Fibroblast of peridontal ligament (primary cell): ENCODE results near the gene BPIFB3.
A peak's percentile ranks its signal among the peaks of the same experiment; 100 is the strongest.

Experiments used
- DNase-seq: peaks from one replicate; pipeline ENCODE4 v3.0.0-alpha.2; 2010; ENCODE audit errors: extremely low read depth

The BPIFB3 gene

DNA sequence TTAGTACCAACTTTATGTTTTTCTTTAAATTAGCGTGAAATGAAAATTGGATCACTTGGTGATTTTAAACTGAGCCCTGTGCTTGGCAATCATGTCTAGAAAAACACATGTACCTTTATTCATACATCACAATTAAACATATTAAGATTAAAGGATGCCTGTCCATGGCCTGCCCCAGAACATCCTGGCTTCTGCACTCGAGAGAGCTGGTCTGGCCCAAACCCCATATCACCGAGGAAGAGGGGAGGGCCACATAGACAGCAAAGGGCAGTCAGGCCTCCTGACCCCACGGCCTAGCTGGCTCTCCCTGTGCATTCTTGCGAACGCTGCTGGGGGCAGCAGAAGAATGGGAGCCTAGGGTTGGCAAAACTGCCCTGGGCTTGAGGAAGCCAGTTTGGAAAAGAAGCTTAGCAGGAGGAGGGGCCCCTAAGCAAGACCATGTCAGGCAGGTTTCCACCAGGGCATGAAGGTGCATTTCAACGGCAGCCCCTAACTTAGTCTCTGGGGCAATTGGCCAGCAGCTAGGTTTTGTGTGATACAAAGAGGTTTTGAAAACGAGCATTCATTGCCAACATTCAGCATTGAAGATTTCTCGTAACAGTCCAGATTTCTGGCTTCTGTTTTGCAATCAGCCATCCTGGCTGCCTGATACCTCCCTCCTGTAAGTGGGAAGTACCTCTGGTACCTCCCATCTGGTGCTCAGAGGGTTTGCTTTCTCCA lies 8.6 kb downstream of the BPIFB3 start:
- no peak for DNase-seq

GRCh38 chr20:33062825-33063149 lies 9.1 kb downstream of the BPIFB3 start:
- DNase-seq = no peak

DNA sequence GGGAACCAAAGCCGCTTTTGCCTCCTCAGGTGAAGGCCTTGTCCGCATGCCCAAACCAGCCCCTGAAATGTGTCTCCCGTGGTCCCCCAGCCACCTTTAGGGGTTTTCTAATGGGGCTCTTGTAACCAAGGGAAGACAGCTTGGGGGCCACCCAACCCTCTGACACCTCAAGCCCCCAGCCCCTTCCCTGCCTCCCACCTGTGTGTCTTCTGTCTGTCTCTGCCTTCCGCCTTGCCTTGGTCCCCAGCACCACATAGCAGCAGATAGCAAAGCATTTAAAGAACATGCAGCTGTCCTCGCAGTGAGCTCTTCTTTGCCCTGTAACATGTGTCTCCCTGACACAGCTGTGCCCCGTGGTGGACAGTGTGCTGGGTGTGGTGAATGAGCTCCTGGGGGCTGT lies 9.6 kb downstream of the BPIFB3 start:
- DNase-seq = no peak

DNA sequence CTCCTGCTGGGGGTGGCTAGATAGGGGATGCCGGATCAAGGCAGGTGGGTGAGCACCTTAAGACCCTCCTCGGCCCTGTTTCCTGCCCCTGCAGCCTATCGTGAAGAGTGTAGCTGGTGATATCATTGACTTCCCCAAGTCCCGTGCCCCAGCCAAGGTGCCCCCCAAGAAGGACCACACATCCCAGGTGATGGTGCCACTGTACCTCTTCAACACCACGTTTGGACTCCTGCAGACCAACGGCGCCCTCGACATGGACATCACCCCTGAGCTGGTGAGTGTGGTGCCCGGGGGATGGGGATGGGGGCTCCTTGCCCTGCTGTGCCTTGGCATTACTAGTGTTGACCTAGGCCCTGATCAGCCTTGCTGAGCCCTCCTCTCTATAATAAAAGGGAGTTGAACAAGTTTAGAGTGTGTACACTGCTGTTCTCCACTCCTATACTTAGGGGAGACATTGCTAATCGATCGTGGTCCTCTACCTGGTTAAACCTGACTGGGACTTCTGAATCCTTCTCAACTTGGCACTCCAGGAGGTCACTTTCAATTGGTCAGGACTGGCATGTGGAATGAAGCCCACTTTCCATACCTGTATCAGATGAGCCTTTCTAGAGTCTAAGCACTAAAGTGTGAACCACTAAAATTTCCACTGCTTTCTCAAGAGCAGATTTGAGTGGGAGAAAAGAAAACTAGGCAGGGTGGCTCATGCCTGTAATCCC lies 11.0 kb downstream of the BPIFB3 start:
- no peak for DNase-seq

- no peak for DNase-seq
These were observed 12.1 kb downstream of the BPIFB3 start for GRCh38 chr20:33065785-33066184.

- DNase-seq = no peak
These were observed 14.1 kb downstream of the BPIFB3 start for GRCh38 chr20:33067806-33068205.

GRCh38 chr20:33068251-33068939 lies 14.7 kb downstream of the BPIFB3 start:
- no peak for DNase-seq

GRCh38 chr20:33069673-33070072 lies 16.0 kb downstream of the BPIFB3 start:
- DNase-seq = no peak

DNA sequence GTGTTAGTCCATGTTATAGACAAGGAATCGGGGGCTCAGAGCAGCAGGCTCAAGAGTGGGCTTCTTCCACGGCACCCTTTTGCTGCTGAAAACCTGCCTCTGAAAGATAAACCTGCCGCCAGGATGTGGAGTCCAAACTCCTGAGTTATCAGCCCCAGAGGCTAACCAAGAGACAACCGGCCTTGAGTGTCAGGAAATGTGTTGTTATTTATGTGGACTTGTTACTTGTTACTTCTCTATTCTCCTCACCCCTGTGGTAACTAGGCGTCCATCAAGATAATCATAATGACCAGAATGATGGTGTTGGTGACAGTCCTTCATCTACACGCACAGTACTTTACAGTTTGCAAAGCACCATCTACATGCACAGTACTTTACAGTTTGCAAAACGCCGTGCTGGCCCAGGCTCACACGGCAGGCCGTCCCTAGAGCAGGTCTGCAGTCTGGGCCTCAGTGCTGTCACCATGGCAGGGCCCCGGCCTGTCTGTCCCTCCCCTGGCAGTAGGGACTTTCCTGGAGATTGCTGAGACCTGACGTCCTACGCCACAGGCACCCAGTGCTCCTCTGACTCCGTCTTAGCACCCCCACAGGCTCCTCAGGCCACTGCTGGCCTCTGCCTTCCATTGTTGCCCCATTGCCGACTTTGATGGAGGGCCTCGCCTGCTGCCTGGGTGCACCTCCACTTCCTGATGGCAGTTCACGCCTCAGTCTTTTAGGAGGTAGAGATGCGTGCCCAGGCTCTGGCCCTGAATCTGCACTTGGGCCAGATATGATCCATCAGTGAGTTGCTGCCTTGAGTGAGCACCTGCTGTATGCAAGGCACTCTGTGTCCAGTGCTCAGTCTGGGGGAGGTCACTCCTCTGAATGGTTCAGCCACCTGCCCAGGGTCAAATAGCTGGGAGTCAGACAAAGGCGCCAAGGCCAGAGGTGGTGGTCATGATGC lies 16.7 kb downstream of the BPIFB3 start:
- no peak for DNase-seq

- DNase-seq = no peak
These were observed 17.5 kb downstream of the BPIFB3 start for GRCh38 chr20:33071198-33071597.

DNA sequence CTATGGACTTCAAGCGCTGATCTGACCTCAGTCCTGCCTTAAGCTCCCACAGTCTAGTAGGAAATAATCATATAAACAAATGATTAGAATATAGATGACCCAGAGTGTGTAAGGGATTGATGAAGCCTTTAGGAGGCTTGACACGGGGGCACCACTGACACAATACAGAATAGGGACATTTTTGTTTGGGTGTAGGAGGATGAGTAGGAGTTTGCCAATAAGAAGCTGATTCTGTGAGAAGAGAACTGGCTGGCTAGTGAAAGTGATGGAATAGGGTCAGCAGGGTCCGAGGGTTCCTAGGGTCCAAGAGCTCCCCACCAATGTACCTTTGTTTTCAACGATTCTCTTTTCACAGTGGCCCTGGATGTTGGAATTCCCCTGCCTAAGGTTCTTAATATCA lies 18.7 kb downstream of the BPIFB3 start:
- DNase-seq = no peak

DNA sequence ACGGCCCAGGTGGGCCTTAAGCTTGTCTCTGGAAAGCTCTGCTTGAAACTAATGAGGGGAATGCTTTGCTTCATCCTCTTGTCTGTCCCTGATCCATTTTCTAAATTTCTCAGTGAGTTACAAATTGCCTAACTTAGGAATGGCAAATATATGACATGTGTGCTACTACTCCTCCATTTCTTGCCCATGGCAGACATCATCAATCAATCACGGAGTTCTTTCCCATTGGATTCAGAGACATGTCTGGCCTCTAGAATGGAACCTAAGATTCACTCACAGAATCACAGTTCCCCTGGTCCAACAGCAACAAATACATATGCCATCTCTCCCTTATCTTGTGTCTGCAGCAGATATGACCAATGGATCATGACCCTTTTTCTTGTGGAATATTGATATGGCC lies 19.1 kb downstream of the BPIFB3 start:
- no peak for DNase-seq

DNA sequence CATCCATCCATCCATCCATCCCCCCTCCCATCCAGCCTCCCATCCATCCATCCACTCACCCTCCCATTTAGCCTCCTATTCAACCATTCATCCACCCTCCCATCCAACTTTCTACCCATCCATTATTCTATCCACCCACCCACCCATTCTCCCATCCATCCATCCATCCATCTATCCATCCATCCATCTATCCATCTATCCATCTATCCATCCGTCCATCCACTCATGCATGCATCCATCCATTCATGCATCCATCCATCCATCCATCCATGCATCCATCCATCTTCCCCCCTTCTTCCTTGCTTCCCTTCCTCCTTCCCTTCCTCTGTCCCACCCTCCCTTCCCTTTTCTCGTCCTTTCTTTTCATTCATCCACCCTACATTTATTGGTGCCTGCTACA lies 21.0 kb downstream of the BPIFB3 start:
- no peak for DNase-seq

DNA sequence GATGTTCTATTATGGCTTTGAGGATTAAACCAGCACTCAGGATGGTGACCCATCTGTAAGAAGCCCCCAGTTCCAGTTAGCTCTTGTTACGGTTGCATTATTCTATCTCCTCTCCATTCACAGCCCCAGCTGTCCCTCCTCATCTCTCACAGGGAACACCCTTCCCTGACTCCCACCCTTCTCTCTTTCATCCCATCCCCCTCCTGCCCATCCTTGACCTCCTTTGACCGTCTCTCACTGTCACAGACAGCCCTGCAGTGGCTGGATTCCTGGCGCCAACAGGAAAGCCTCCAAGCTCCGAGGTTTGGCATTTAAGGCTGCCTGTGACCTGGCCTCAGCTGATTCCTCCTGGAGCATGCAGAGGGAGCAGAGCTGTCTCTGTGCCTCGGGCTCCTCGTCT lies 21.6 kb downstream of the BPIFB3 start:
- DNase-seq = no peak

- no peak for DNase-seq
These were observed 23.1 kb downstream of the BPIFB3 start for GRCh38 chr20:33076662-33077372.

DNA sequence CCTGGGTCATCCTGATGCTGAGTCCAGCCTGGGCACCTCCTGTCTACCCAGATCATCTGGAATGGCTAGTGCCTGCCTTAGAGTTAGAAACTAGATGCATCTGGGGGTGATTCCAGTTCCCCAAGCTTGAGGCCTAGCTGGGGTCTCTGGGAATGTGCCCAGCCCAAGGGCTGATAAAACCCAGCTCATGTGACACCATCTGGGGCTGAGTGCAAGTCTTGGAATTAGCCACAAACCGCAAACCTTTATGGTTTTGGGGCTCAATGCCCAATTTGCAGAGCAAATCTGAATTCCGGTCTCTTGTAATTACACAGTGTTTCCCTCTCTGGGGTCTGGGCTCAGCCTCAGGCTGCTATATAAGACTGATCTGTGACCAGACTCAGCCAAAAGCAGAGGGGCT lies 25.6 kb downstream of the BPIFB3 start, which contains the start of gene BPIFB4:
TSS of gene BPIFB4 (plus strand) at position 385 of the 400 bp plus-strand sequence. CDS start 1,884 bp downstream, outside the sequence.
- DNase-seq = peak; percentile 3

DNA sequence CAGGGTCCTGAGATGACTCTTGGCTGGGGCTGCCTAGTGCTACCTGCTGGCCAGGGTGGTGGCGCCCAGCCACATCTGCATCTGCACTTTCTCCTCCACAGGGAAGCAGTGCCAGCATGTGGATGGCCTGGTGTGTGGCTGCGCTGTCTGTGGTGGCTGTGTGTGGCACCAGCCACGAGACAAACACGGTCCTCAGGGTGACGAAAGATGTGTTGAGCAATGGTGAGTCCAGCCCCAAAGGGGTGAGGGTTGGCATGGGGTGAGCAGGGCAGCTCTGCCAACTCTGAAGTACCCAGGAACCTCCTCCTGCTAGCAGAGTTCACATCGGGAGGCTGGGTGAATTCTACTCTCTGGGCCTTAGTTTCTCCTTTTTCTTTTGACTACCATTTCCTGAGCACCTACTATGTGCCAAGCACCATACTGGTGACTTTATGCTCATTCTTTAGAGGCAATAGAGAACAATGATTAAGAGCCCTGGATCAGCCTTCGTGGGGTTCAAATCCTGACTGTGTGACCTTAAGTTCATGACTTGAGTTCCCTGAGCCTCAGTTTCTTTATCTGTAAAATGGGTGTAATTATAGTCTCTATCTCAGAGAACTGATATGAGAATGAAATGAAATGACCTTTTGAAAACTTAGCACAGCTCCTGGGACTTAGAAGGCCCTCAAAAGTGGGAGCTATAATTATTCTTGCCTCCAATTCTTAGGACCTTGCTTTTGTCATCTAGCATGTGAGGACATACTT lies 27.9 kb downstream of the BPIFB3 start:
- no peak for DNase-seq

DNA sequence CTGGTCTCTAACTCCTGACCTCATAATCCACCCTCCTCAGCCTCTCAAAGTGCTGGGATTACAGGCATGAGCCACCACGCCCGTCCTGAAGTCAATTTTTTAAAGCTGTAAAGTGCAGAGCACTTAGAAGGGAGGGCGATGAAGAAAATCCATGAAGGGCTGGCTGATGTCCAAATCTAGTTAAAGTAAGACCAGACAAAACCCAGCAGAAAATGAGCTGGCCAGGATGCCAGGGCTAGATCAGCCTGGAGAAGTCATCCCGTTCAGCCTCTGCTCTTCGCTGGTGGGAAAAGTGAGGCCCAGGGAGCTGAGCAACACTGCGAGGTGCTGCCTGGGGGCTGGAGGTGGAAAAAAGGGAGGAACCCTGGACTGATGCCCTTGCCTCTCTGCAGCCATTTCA lies 28.8 kb downstream of the BPIFB3 start:
- DNase-seq = no peak

- DNase-seq = no peak
These were observed 30.0 kb downstream of the BPIFB3 start for GRCh38 chr20:33083544-33084340.

DNA sequence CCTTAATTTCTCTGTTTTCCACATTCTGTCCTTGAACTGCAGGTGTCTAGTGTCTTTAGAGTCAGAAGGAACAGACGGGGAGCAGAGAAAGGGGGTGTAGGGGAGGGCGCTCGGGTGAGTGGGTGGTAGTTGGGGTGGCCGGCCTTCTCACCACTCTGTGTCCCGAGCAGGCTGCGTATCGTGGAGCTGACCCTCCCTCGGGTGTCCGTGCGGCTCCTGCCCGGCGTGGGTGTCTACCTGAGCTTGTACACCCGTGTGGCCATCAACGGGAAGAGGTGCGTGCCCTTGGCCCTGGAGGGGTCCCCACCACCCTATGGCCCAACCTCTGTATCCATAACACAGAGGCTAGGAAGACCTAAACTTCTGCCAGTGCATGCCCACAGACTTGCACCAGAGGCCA lies 31.0 kb downstream of the BPIFB3 start:
- DNase-seq = no peak
